RWPE2 (cell line): Measurements from ENCODE around the gene RNF217.

Experiments used
- ATAC-seq: fragments of 200-7000 bp; cut with Tn5 transposase; 3 replicates; pipeline ENCODE4 v1.9.1; 2021; ENCODE audit warnings: low read depth
- DNase-seq: peaks from one replicate; pipeline ENCODE4 v3.0.0-alpha.2; 2020; ENCODE audit warnings: low spot score
- H3K27ac ChIP-seq: fragments of 450-650 bp; 2 replicates; pipeline ENCODE4 v1.5.1; 2017; ENCODE audit warnings: mild to moderate bottlenecking; ENCODE audit not compliant: poor library complexity, severe bottlenecking
- H3K27me3 ChIP-seq: fragments of 250-450 bp; sonication (Bioruptor Pico); 2 replicates; pipeline ENCODE4 v1.5.1; 2021; ENCODE audit warnings: mild to moderate bottlenecking, moderate library complexity; ENCODE audit not compliant: insufficient read depth, poor library complexity, severe bottlenecking
- H3K36me3 ChIP-seq: fragments of 250-450 bp; sonication (Bioruptor Pico); 2 replicates; pipeline ENCODE4 v1.5.1; 2020; ENCODE audit warnings: low read depth, mild to moderate bottlenecking, moderate library complexity
- H3K4me1 ChIP-seq: fragments of 250-450 bp; sonication (Bioruptor Pico); 2 replicates; pipeline ENCODE4 v1.5.1; 2021; ENCODE audit warnings: mild to moderate bottlenecking, moderate library complexity; ENCODE audit not compliant: insufficient read depth, poor library complexity, severe bottlenecking
- H3K4me3 ChIP-seq: fragments of 250-450 bp; sonication (Bioruptor Pico); 2 replicates; pipeline ENCODE4 v1.5.1; 2021; ENCODE audit warnings: mild to moderate bottlenecking, moderate library complexity; ENCODE audit not compliant: severe bottlenecking
- H3K9me3 ChIP-seq: fragments of 250-450 bp; sonication (Bioruptor Pico); 2 replicates; pipeline ENCODE4 v1.5.1; 2021; ENCODE audit warnings: mild to moderate bottlenecking, moderate library complexity; ENCODE audit not compliant: severe bottlenecking
- CTCF ChIP-seq: fragments of 450-650 bp; IDR thresholded peaks from one replicate; pipeline ENCODE4 v1.5.1; 2017; ENCODE audit warnings: mild to moderate bottlenecking, moderate library complexity; ENCODE audit not compliant: poor library complexity, severe bottlenecking

The RNF217 gene

GRCh38 chr6:125075741-125076481 lies 113.7 kb downstream of the RNF217 start:
- no peak for TF ChIP-seq CTCF
- DNase-seq = no peak
- H3K4me3 ChIP-seq = no peak overlapping the region

GRCh38 chr6:125076482-125076742 lies 114.2 kb downstream of the RNF217 start:
- H3K4me3 ChIP-seq = no peak overlapping the region
- H3K27me3 ChIP-seq = no peaks in the 10 kb centered on the region
- no peak overlapping the region for H3K27ac ChIP-seq
- ATAC-seq (no peak), DNase-seq (no peak)
- H3K36me3 ChIP-seq = peaks cover 32% of the 10 kb centered on the region
- H3K9me3 ChIP-seq = no peaks in the 10 kb centered on the region
- TF ChIP-seq CTCF = no peak
- no peaks in the 10 kb centered on the region for H3K4me1 ChIP-seq

More at GRCh38 chr6:125075741-125076481, 113.7 kb downstream of the RNF217 start:
- Histone ChIP-seq H3K36me3 (peaks cover 32% of the 10 kb centered on the region), H3K4me1 (no peaks in the 10 kb centered on the region), H3K27me3 (no peaks in the 10 kb centered on the region), H3K27ac (no peak overlapping the region), H3K9me3 (no peaks in the 10 kb centered on the region)
- ATAC-seq = no peak

GRCh38 chr6:125077453-125077852 lies 115.2 kb downstream of the RNF217 start:
- Histone ChIP-seq H3K9me3 (no peaks in the 10 kb centered on the region), H3K27me3 (no peaks in the 10 kb centered on the region), H3K36me3 (peaks cover 37% of the 10 kb centered on the region), H3K27ac (no peak overlapping the region), H3K4me1 (no peaks in the 10 kb centered on the region), H3K4me3 (no peak overlapping the region)
- DNase-seq (no peak), ATAC-seq (no peak)
- TF ChIP-seq CTCF = no peak

GRCh38 chr6:125078602-125079321 lies 116.5 kb downstream of the RNF217 start:
- Histone ChIP-seq H3K36me3 (peaks cover 50% of the 10 kb centered on the region), H3K9me3 (no peaks in the 10 kb centered on the region), H3K4me3 (no peak overlapping the region), H3K4me1 (no peaks in the 10 kb centered on the region), H3K27me3 (no peaks in the 10 kb centered on the region), H3K27ac (no peak overlapping the region)
- TF ChIP-seq CTCF = no peak
- no peak for ATAC-seq
- DNase-seq = no peak
